ENCODE measurements around the gene RSRC2.
"Not testable (repeated sequence)": the region's sequence is repeated elsewhere in the genome, so short reads cannot be mapped to it uniquely, and the experiment has no call there.

The RSRC2 gene

DNA sequence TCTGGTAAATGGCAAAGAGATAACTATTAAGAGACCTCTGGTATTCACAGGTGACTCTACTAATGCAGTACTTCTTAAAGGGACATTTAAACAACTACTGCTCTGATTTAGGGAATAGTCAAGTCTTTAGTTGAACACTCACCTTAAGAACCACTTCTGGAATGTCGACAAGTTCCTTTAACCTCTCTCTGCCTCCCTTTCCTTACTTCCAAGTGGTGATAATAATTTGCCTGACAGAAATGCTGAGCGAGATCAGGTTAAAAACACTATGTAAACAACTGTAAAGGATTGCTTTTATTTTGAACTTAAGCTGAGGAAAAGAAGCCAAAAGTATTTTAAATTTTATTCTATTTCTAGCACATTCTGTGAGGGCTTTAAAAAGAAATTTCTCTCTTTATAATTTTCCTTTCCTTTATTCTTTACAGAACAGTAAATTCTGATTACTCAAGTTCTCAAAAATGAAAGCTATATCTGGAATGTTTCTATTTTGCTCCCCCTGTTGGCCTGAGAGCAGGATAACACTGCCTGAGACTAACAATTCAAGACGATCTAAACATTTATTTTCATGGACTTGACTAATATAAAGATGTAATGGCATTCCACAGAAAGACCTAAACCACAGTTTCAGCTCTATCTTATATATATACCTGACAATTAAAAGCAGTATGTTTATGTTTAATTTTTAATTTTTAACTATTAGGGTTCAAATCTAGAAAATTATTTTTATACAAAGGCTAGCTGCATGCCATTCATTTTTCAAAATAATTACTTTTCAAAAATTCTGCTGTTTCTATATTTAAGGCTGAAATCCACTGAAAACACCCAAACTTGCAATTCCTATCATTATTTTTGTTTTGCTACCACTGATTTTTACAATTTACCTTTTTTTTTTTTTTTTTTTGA lies 55.2 kb downstream of the RSRC2 start:
- no peak overlapping the region for H3K4me3 ChIP-seq (ENCODE audit: low read depth, low read length)
- TF ChIP-seq, protein P1, sequence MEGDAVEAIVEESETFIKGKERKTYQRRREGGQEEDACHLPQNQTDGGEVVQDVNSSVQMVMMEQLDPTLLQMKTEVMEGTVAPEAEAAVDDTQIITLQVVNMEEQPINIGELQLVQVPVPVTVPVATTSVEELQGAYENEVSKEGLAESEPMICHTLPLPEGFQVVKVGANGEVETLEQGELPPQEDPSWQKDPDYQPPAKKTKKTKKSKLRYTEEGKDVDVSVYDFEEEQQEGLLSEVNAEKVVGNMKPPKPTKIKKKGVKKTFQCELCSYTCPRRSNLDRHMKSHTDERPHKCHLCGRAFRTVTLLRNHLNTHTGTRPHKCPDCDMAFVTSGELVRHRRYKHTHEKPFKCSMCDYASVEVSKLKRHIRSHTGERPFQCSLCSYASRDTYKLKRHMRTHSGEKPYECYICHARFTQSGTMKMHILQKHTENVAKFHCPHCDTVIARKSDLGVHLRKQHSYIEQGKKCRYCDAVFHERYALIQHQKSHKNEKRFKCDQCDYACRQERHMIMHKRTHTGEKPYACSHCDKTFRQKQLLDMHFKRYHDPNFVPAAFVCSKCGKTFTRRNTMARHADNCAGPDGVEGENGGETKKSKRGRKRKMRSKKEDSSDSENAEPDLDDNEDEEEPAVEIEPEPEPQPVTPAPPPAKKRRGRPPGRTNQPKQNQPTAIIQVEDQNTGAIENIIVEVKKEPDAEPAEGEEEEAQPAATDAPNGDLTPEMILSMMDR (IDR thresholded peaks at IDR 0.05; ENCODE audit: insufficient read depth, low read depth, low read length, missing control alignments), result peak; percentile 69
- peak; percentile 63 for DNase-seq (ENCODE audit: low read depth)

DNA sequence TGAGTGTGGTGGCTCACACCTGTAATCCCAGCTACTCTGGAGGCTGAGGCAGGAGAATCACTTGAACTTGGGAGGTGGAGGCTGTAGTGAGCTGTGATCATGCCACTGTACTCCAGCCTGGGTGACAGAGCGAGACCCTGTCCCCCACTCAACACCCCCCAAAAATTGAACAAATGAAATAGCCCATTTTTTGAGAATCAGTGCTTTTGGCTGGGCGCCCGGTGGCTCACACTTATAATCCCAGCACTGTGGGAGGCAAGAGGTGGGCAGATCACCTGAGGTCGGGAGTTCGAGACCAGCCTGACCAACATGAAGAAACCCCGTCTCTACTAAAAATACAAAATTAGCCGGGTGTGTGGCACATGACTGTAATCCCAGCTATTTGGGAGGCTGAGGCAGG lies 56.2 kb downstream of the RSRC2 start:
- not testable (repeated sequence) for DNase-seq (ENCODE audit: low read depth); H3K4me3 ChIP-seq (ENCODE audit: low read depth, low read length)

DNA sequence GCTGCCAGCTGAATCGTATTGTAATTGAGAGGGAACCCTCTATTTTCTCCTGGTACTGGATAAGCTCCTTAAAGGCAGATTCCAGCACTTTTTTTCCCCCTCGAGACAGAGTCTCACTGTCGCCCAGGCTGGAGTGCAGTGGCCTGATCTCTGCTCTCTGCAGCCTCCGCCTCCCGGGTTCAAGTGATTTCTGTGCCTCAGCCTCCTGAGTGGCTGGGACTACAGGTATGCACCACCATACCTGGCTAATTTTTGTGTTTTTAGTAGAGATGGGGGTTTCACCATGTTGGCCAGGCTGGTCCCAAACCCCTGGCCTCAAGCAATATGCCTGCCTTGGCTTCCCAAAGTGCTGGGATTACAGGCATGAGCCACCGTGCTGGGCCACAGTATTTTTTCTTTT lies 56.9 kb downstream of the RSRC2 start:
- not testable (repeated sequence) for H3K4me3 ChIP-seq (ENCODE audit: low read depth, low read length); DNase-seq (ENCODE audit: low read depth)

DNA sequence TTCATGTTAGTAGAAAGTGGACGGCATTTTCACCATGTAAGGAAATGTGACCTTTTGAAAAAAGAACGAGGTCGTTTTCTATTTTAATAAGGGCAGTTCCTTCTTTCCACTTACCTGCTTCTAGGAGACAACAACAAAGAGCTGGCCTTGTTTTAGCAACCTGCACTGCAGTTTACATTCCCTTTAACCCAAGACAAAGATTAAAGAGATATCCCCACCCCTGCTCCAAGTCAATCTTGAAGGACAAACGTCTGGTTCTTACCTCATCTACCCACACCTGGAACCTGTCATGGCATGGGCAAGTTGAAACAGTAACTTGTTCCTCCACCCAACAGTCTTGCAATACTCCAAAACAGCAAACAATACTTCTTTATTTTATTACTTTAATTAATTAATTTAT lies 58.8 kb downstream of the RSRC2 start:
- no peak for DNase-seq (ENCODE audit: low read depth)
- TF ChIP-seq, protein P1 (IDR thresholded peaks at IDR 0.05; ENCODE audit: insufficient read depth, low read depth, low read length, missing control alignments), result no peak
- H3K4me3 ChIP-seq (ENCODE audit: low read depth, low read length), result no peak overlapping the region

DNA sequence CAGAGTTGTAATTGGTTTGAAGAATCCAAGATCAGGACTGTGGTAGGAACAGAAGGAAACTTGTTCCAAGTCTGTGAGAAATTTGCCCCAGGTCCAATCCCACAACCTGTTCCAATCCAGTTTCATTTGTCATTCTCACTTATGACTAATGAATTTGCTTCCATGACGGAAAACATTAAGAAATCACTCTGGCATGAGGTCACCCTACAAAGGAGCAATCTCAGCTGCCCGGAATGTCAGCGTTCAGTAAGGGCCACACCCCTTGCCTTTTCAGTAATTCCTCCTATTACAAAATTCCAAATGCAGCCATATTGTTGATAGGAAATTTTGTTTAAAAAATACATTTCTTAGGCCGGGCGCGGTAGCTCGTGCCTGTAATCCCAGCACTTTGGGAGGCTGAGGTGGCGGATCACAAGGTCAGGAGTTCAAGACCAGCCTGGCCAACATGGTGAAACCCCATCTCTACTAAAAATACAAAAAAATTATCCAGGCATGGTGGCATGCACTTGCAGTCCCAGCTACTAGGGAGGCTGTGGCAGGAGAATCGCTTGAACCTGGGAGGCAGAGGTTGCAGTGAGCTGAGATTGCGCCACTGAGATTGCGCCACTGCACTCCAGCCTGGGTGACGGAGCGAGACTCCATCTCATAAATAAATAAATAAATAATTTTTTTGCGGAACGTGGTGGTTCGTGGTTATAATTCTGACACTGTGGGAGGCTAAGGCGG lies 62.3 kb downstream of the RSRC2 start:
- not testable (repeated sequence) for H3K4me3 ChIP-seq (ENCODE audit: low read depth, low read length); DNase-seq (ENCODE audit: low read depth)

DNA sequence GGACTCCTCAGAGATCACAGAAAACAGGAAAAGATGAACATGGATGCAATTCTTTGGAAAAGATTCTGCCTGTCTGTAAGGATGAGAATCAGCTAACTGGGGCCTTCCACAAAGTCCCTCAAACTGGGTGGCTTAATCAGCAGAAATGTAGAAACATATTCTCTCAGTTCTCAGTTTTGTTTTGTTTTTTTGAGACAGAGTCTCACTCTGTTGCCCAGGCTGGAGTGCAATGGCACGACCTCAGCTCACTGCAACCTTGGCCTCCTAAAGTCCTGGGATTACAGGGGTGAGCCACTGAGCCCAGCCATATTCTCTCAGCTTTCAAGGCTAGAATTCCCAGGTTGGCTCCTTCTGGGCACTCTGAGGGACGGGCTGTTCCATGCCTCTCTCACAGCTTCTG lies 66.1 kb downstream of the RSRC2 start:
- TF ChIP-seq, protein P1 (IDR thresholded peaks at IDR 0.05; ENCODE audit: insufficient read depth, low read depth, low read length, missing control alignments), result no peak
- DNase-seq (ENCODE audit: low read depth), result no peak
- H3K4me3 ChIP-seq (ENCODE audit: low read depth, low read length), result no peak overlapping the region

DNA sequence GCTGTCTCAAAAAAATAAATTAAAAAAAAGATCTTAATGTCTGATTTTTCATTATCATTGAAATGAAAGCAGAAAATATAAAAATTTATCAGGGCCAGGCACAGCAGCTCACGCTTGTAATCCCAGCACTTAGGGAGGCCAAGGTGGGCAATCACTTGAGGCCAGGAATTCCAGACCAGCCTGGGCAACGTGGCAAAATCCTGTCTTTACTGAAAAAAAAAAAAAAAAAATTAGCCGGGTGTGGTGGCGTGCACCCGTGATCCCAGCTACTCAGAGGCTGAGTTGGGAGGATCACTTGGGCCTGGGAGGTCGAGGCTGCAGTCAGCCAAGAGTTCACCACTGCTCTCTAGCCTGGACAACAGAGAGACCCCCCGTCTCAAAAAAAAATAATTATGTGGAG lies 66.7 kb downstream of the RSRC2 start:
- DNase-seq (ENCODE audit: low read depth), result no peak
- no peak overlapping the region for H3K4me3 ChIP-seq (ENCODE audit: low read depth, low read length)
- TF ChIP-seq, protein P1 (IDR thresholded peaks at IDR 0.05; ENCODE audit: insufficient read depth, low read depth, low read length, missing control alignments), result no peak

DNA sequence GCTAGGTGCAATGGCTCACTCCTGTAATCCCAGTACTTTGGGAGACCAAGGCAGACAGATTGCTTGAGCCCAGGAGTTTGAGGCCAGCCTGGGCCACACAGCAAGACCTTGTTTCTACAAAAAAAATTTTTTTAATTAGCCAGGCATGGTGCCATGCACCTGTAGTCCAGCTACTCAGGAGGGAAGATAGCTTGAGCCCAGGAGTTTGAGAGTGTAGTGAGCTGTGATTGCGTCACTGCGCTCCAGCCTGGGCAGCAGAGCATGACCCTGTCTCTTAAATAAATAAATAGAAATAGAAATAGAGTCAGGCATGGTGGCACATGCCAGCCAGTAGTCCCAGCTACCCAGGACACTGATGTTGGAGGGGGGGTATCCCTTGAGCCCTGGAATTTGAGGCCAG lies 67.5 kb downstream of the RSRC2 start:
- TF ChIP-seq, protein P1 (IDR thresholded peaks at IDR 0.05; ENCODE audit: insufficient read depth, low read depth, low read length, missing control alignments), result no peak
- H3K4me3 ChIP-seq (ENCODE audit: low read depth, low read length), result no peak overlapping the region
- no peak for DNase-seq (ENCODE audit: low read depth)
